SK-N-MC (cell line): ENCODE measurements around the gene MYOC.
"Not testable (repeated sequence)": the region's sequence is repeated elsewhere in the genome, so short reads cannot be mapped to it uniquely, and the experiment has no call there.

Experiments used
- EZH2 ChIP-seq: fragments of 200-600 bp; sonication (generic); IDR thresholded peaks from one replicate; pipeline ENCODE4 v1.6.1; 2017; ENCODE audit warnings: antibody characterized with exemption
- POLR2AphosphoS5 ChIP-seq: IDR thresholded peaks from 2 replicates; pipeline ENCODE4 v1.6.1; 2012; ENCODE audit warnings: mild to moderate bottlenecking, low read depth, low read length, borderline replicate concordance

DNA sequence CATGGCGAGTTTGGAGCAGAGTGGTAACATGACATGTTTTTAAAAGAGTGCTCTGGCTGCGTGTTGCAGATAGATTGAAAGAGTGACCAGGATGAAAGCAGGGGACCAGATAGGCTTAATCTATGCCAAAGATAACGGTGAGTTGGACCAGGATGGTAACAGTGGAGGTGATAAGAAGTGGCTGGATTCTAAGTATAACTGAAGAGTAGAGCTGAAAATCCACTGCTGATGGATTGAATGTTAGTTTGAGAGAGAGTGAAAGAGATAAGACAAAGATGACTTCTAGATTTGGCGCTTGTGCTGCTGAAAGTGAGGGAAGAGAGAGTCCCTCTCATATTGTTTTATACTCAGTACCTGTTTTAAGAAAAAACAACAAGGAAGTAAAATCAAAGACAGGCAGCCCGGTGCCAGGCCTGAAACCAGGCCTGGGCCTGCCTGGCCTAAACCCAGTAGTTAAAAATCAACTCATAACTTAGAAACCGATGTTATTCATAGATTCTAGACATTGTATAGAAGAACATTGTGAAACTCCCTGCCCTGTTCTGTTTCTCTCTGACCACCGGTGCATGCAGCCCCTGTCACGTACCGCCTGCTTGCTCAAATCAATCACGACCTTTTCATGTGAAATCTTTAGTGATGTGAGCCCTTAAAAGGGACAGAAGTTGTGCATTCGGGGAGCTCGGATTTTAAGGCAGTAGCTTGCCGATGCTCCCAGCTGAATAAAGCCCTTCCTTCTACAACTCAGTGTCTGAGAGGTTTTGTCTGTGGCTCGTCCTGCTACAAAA lies 37.2 kb downstream of the MYOC start:
- not testable (repeated sequence) for TF ChIP-seq EZH2, POLR2AphosphoS5
